Suprapubic skin (tissue), 4 donors: Measurements from ENCODE around the gene MBD6. TPM values are rescaled to one million over a fixed set of nuclear protein-coding genes. Genes with fewer than 3 reads are reported as not detected.
"Not testable (repeated sequence)": the region's sequence is repeated elsewhere in the genome, so short reads cannot be mapped to it uniquely, and the experiment has no call there.

Experiments
- DNase-seq, 2 donors: peaks; one replicate each; pipeline ENCODE4 v3.0.0-alpha.2; 2019; ENCODE audit warnings: low spot score in 2 of 2
- H3K27ac ChIP-seq: fragments of 200-600 bp; sonication (generic); one replicate; pipeline ENCODE4 v1.5.1; 2019
- H3K27me3 ChIP-seq: fragments of 200-600 bp; sonication (generic); one replicate; pipeline ENCODE4 v1.5.1; 2019
- H3K36me3 ChIP-seq: fragments of 200-600 bp; sonication (generic); one replicate; pipeline ENCODE4 v1.5.1; 2019
- H3K4me1 ChIP-seq: fragments of 200-600 bp; sonication (generic); one replicate; pipeline ENCODE4 v1.5.1; 2019
- H3K4me3 ChIP-seq: fragments of 200-600 bp; sonication (generic); one replicate; pipeline ENCODE4 v1.5.1; 2019; ENCODE audit warnings: mild to moderate bottlenecking
- H3K9me3 ChIP-seq: fragments of 200-600 bp; sonication (generic); one replicate; pipeline ENCODE4 v1.5.1; 2019
- CTCF ChIP-seq, 2 donors: fragments of 200-600 bp in 1 of 2; fragments of 450-650 bp in 1 of 2; sonication (generic) in 1 of 2; IDR thresholded peaks; one replicate each; pipeline ENCODE4 v1.5.1; 2016 to 2019; ENCODE audit warnings: antibody characterized with exemption in 2 of 2, mild to moderate bottlenecking in 1 of 2, moderate library complexity in 1 of 2
- EP300 ChIP-seq: sonication (generic); formaldehyde crosslinking; IDR thresholded peaks from one replicate; pipeline ENCODE4 v1.6.1; 2017; ENCODE audit warnings: antibody characterized with exemption
- POLR2A ChIP-seq, 2 donors: fragments of 450-650 bp; IDR thresholded peaks; one replicate each; pipeline ENCODE4 v1.6.1; 2017; ENCODE audit warnings: antibody characterized with exemption in 2 of 2, mild to moderate bottlenecking in 2 of 2, moderate library complexity in 2 of 2
- POLR2AphosphoS5 ChIP-seq, 3 donors: sonication (generic); formaldehyde crosslinking; IDR thresholded peaks; one replicate each; pipeline ENCODE4 v1.6.1; 2017; ENCODE audit warnings: antibody characterized with exemption in 3 of 3
- WGBS: methylation state at CpG from one replicate; pipeline ENCODE4 v1.1.5; 2018; 5-methylcytosine and 5-hydroxymethylcytosine counted together
- total RNA-seq, 4 donors: library from RNA; depleted of rRNA; stranded (reverse); fragments of >200 nt; gene quantifications; one replicate each; pipeline ENCODE4 v1.1.0, GENCODE V29; 2016

MBD6 gene
- total RNA-seq, 4 donors from 2014 or later, result 24.4 to 92.9 (median 36.8) TPM

DNA sequence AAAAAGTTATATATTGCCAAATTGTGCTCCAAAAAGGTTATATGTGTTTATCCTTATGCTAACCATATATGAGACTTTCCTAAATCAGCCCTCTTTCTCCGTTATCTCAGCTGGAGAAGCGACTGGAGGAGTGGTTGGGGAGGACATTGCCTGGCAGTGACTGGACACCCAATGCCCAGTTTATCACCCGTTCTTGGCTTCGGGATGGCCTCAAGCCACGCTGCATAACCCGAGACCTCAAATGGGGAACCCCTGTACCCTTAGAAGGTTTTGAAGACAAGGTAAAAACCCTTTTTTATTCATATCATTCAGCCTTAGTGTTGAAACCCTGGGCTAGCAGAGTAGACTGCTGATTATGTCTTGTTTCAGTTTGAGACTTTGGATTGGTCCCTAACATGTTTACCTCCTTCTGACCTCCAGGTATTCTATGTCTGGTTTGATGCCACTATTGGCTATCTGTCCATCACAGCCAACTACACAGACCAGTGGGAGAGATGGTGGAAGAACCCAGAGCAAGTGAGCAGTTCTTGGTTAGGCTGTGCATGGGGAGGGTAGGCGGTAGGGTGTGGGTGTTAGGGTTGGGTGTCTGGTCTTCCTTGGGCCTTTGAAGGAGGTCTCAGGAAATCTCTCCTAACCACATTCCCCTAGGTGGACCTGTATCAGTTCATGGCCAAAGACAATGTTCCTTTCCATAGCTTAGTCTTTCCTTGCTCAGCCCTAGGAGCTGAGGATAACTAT, 10.9 kb upstream of the MBD6 start:
- Histone ChIP-seq H3K36me3 (peaks cover 85% of the 10 kb centered on the region), H3K27ac (no peak overlapping the region), H3K27me3 (no peaks in the 10 kb centered on the region), H3K4me3 (no peak overlapping the region), H3K9me3 (no peaks in the 10 kb centered on the region), H3K4me1 (no peaks in the 10 kb centered on the region)
- DNase-seq, result no peak
- TF ChIP-seq CTCF (IDR thresholded peaks at IDR 0.05), result no peak
- TF ChIP-seq EP300, result no peak
- no peak for TF ChIP-seq POLR2A (IDR thresholded peaks at IDR 0.05)
- 98% methylated on average over 7 of the region's 7 CpGs for WGBS

DNA sequence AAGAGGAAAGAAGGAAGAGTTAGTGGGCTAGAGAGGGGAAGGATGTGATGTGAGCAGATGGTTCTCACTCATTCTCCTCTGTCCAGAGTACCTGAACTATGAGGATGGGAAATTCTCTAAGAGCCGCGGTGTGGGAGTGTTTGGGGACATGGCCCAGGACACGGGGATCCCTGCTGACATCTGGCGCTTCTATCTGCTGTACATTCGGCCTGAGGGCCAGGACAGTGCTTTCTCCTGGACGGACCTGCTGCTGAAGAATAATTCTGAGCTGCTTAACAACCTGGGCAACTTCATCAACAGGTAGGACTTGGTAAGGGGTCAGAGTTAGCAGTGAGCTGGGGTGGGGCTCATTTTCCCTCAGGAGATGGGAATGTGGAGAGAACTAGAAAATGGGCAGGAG, 10.0 kb upstream of the MBD6 start:
- no peak overlapping the region for H3K27ac ChIP-seq
- 82% methylated on average over 6 of the region's 6 CpGs for WGBS
- no peak for TF ChIP-seq EP300
- TF ChIP-seq POLR2A (IDR thresholded peaks at IDR 0.05), result no peak
- no peak for TF ChIP-seq CTCF (IDR thresholded peaks at IDR 0.05)
- TF ChIP-seq POLR2AphosphoS5 (IDR thresholded peaks at IDR 0.05), result no peak
- no peak for DNase-seq
- H3K36me3 ChIP-seq, result peaks cover 88% of the 10 kb centered on the region
- no peaks in the 10 kb centered on the region for H3K9me3 ChIP-seq
- H3K4me1 ChIP-seq, result peaks cover 9% of the 10 kb centered on the region
- H3K27me3 ChIP-seq, result no peaks in the 10 kb centered on the region
- H3K4me3 ChIP-seq, result no peak overlapping the region

DNA sequence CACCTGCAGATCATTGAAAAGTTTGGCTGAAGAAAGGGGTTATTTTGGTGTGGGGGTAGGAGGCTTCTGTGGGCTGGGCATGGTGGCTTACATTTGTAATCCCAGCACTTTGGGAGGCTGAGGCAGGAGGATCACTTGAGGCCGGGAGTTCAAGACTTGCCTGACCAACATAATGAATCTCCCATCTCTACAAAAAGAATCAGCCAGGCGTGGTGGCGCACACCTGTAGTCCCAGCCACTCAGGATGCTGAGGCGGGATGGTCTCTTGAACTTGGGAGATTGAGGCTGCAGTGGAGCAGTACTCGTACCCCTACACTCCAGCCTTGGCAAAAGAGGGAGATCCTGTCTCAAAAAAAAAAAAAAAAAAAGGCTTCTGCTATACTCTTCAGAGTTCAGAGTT, 9.4 kb upstream of the MBD6 start:
- peaks cover 82% of the 10 kb centered on the region for H3K36me3 ChIP-seq

GRCh38 chr12:57513677-57514076, 8.9 kb upstream of the MBD6 start:
- DNase-seq, H3K27ac ChIP-seq, H3K27me3 ChIP-seq, H3K4me3 ChIP-seq, H3K9me3 ChIP-seq: not testable (repeated sequence)
- WGBS, result 95% methylated on average over 6 of the region's 6 CpGs
- peaks cover 19% of the 10 kb centered on the region for H3K4me1 ChIP-seq
- H3K36me3 ChIP-seq, result peaks cover 82% of the 10 kb centered on the region

More for the DNA sequence above, 9.4 kb upstream of the MBD6 start:
- DNase-seq, result no peak
- Histone ChIP-seq H3K4me1 (peaks cover 15% of the 10 kb centered on the region), H3K4me3 (no peak overlapping the region), H3K9me3 (no peaks in the 10 kb centered on the region), H3K27ac (no peak overlapping the region), H3K27me3 (no peaks in the 10 kb centered on the region)
- 95% methylated on average over 5 of the region's 5 CpGs for WGBS
- TF ChIP-seq CTCF (IDR thresholded peaks at IDR 0.05), result no peak
- no peak for TF ChIP-seq POLR2AphosphoS5 (IDR thresholded peaks at IDR 0.05)
- TF ChIP-seq POLR2A (IDR thresholded peaks at IDR 0.05), result no peak
- TF ChIP-seq EP300, result no peak

- H3K27me3 ChIP-seq, H3K9me3 ChIP-seq, H3K27ac ChIP-seq, H3K4me3 ChIP-seq, DNase-seq: not testable (repeated sequence)
- 98% methylated on average over 9 of the region's 9 CpGs for WGBS
- Histone ChIP-seq H3K4me1 (peaks cover 25% of the 10 kb centered on the region), H3K36me3 (peaks cover 79% of the 10 kb centered on the region)
Observed at GRCh38 chr12:57514246-57514645, 8.4 kb upstream of the MBD6 start.

DNA sequence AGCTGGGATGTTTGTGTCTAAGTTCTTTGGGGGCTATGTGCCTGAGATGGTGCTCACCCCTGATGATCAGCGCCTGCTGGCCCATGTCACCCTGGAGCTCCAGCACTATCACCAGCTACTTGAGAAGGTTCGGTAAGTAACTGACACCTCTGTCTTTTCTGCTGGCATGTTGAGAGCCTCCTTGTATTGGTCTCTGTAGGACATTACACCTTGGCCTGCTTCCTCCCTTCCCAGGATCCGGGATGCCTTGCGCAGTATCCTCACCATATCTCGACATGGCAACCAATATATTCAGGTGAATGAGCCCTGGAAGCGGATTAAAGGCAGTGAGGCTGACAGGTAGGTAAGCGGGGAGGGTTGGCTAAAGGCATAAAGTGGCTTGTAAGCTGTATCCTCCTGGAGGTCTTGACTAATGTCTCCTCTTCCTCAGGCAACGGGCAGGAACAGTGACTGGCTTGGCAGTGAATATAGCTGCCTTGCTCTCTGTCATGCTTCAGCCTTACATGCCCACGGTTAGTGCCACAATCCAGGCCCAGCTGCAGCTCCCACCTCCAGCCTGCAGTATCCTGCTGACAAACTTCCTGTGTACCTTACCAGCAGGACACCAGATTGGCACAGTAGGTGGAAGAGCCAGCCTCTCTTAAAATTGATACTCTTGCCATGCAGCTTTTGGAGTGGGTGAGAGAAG, 7.8 kb upstream of the MBD6 start:
- 81% methylated on average over 8 of the region's 9 CpGs for WGBS
- no peak for DNase-seq
- Histone ChIP-seq H3K4me3 (no peak overlapping the region), H3K9me3 (no peaks in the 10 kb centered on the region), H3K4me1 (peaks cover 30% of the 10 kb centered on the region), H3K27me3 (no peaks in the 10 kb centered on the region), H3K36me3 (peaks cover 74% of the 10 kb centered on the region), H3K27ac (no peak overlapping the region)
- no peak for TF ChIP-seq CTCF (IDR thresholded peaks at IDR 0.05)
- no peak for TF ChIP-seq EP300
- no peak for TF ChIP-seq POLR2AphosphoS5 (IDR thresholded peaks at IDR 0.05)
- no peak for TF ChIP-seq POLR2A (IDR thresholded peaks at IDR 0.05)
